GM12878 (cell line): ENCODE measurements around the gene CKAP2. TPM values are rescaled to one million over a fixed set of nuclear protein-coding genes. Genes with fewer than 3 reads are reported as not detected.
A peak's percentile ranks its signal among the peaks of the same experiment; 100 is the strongest.

Experiments
- ATAC-seq: fragments of 200-7000 bp; cut with Tn5 transposase; 3 replicates; pipeline ENCODE4 v1.9.1; 2020; ENCODE audit warnings: mild to moderate bottlenecking, moderate library complexity
- BruUV-seq: library from RNA; stranded (reverse); fragments of 400-500 nt; replicated peaks from 2 replicates; lab custom pipeline; 2021; lab: Mats Ljungman, UMichigan
- CTCF ChIA-PET: fragments of 300-600 bp; sonication (Branson Sonifier 250); formaldehyde crosslinking; extraction: SDS; loops from one replicate; lab custom pipeline; 2021; ENCODE audit warnings: inconsistent platforms; lab: Yijun Ruan, JAX
- POLR2A ChIA-PET: fragments of 350-600 bp; formaldehyde crosslinking; extraction: SDS; loops from one replicate; lab custom pipeline; 2021; ENCODE audit warnings: inconsistent platforms; lab: Charles Lee
- RAD21 ChIA-PET: fragments of 300-600 bp; sonication (Branson Sonifier 250); formaldehyde crosslinking; loops from one replicate; lab custom pipeline; 2023; ENCODE audit warnings: antibody characterized with exemption; ENCODE audit not compliant: unreplicated experiment; lab: Charles Lee
- SMC1A ChIA-PET: fragments of 300-600 bp; sonication (Branson Sonifier 250); formaldehyde crosslinking; loops from one replicate; lab custom pipeline; 2023; ENCODE audit not compliant: unreplicated experiment, uncharacterized antibody; lab: Charles Lee
- DNase-seq: peaks from one replicate; pipeline ENCODE4 v3.0.0-alpha.2; 2011; ENCODE audit warnings: low read depth, low spot score
- FAIRE-seq: peaks from 3 replicates; lab custom pipeline; 2011; peaks lifted over from hg19 to GRCh38; lab: Jason Lieb, UNC
- H2AFZ ChIP-seq: 2 replicates; pipeline ENCODE4 v1.6.0; 2011; ENCODE audit warnings: low read depth, low read length, control low read depth; ENCODE audit not compliant: control insufficient read depth
- H3K27ac ChIP-seq: 2 replicates; pipeline ENCODE4 v1.5.1; 2011; ENCODE audit warnings: control low read depth; ENCODE audit not compliant: control insufficient read depth, insufficient read depth
- H3K27me3 ChIP-seq, 2 experiments: replicated peaks in 1 of 2; 2 replicates each; pipeline versions ENCODE4 v1.6.0 to v1.6.1; 2011; ENCODE audit warnings: low read length in 1 of 2; ENCODE audit not compliant: control insufficient read depth in 2 of 2, insufficient read depth in 2 of 2
- H3K36me3 ChIP-seq, 2 experiments: 2 replicates each; pipeline ENCODE4 v1.5.1; 2011; ENCODE audit warnings: low read length in 1 of 2; ENCODE audit not compliant: control insufficient read depth in 2 of 2, insufficient read depth in 2 of 2
- H3K4me1 ChIP-seq: 2 replicates; pipeline ENCODE4 v1.6.1; 2011; ENCODE audit warnings: mild to moderate bottlenecking, low read length, moderate library complexity, mixed read lengths; ENCODE audit not compliant: control insufficient read depth, insufficient read depth
- H3K4me2 ChIP-seq: 2 replicates; pipeline ENCODE4 v1.6.0; 2011; ENCODE audit warnings: control low read depth; ENCODE audit not compliant: control insufficient read depth, insufficient read depth
- H3K4me3 ChIP-seq: fragments of 200-600 bp; sonication (generic); 2 replicates; pipeline ENCODE4 v1.5.1; 2016
- H3K79me2 ChIP-seq: 2 replicates; pipeline ENCODE4 v1.6.0; 2011; ENCODE audit warnings: low read length; ENCODE audit not compliant: control insufficient read depth, insufficient read depth
- H3K9ac ChIP-seq: 2 replicates; pipeline ENCODE4 v1.8.0; 2011; ENCODE audit warnings: low read length, control low read depth, mixed read lengths; ENCODE audit not compliant: control insufficient read depth, insufficient read depth
- H3K9me3 ChIP-seq: replicated peaks from 3 replicates; pipeline ENCODE4 v1.5.1; 2011; ENCODE audit warnings: mild to moderate bottlenecking, low read length; ENCODE audit not compliant: control insufficient read depth, insufficient read depth
- H4K20me1 ChIP-seq: 2 replicates; pipeline ENCODE4 v1.6.0; 2011; ENCODE audit not compliant: control insufficient read depth, insufficient read depth
- ATF7 ChIP-seq: fragments of 450-650 bp; IDR thresholded peaks from 2 replicates; pipeline ENCODE4 v1.6.1; 2016; ENCODE audit warnings: low read depth, mild to moderate bottlenecking
- EGR1 ChIP-seq, 2 experiments: IDR thresholded peaks; 1 replicate in 1 of 2; 2 replicates in 1 of 2; pipeline ENCODE4 v1.6.1; 2011 to 2012; ENCODE audit warnings: low read depth in 2 of 2, low read length in 2 of 2, borderline replicate concordance in 1 of 2, mild to moderate bottlenecking in 1 of 2, moderate library complexity in 1 of 2
- KLF5 ChIP-seq: fragments of 450-650 bp; IDR thresholded peaks from 2 replicates; pipeline ENCODE4 v1.6.1; 2014; ENCODE audit warnings: mild to moderate bottlenecking; ENCODE audit not compliant: partially characterized antibody
- MTA2 ChIP-seq: fragments of 450-650 bp; IDR thresholded peaks from 2 replicates; pipeline ENCODE4 v1.6.1; 2016; ENCODE audit warnings: low read depth, mild to moderate bottlenecking, moderate library complexity
- PML ChIP-seq: IDR thresholded peaks from 2 replicates; pipeline ENCODE4 v1.6.1; 2012; ENCODE audit warnings: low read length, inconsistent platforms
- POLR2A ChIP-seq: IDR thresholded peaks from 2 replicates; pipeline ENCODE4 v1.6.1; 2011; ENCODE audit warnings: low read depth, mild to moderate bottlenecking, low read length
- PRDM15 ChIP-seq: fragments of 450-650 bp; formaldehyde crosslinking; IDR thresholded peaks from 2 replicates; pipeline ENCODE4 v1.4.0; 2020; ENCODE audit warnings: mild to moderate bottlenecking, moderate library complexity
- SMARCA5 ChIP-seq: fragments of 450-650 bp; IDR thresholded peaks from 2 replicates; pipeline ENCODE4 v1.6.1; 2017; ENCODE audit warnings: mild to moderate bottlenecking
- SRF ChIP-seq, 2 experiments: IDR thresholded peaks; 2 replicates each; pipeline ENCODE4 v1.6.1; 2011; ENCODE audit warnings: low read depth in 2 of 2, low read length in 2 of 2, mild to moderate bottlenecking in 1 of 2, moderate library complexity in 1 of 2
- SUZ12 ChIP-seq: fragments of 200-600 bp; sonication (generic); IDR thresholded peaks from one replicate; pipeline ENCODE4 v1.6.1; 2018; ENCODE audit warnings: antibody characterized with exemption, mild to moderate bottlenecking; ENCODE audit not compliant: unreplicated experiment
- TCF7 ChIP-seq: IDR thresholded peaks from 2 replicates; pipeline ENCODE4 v1.6.1; 2014; ENCODE audit warnings: antibody characterized with exemption, borderline replicate concordance
- ZSCAN29 ChIP-seq: fragments of 450-650 bp; IDR thresholded peaks from 2 replicates; pipeline ENCODE4 v1.6.1; 2017; ENCODE audit warnings: mild to moderate bottlenecking, moderate library complexity
- WGBS: methylation state at CpG from one replicate; pipeline ENCODE4 v1.1.6; 2016; ENCODE audit warnings: low lambda C conversion rate; ENCODE audit not compliant: insufficient replicate concordance, insufficient coverage; ENCODE audit errors: missing lambda C conversion rate; 5-methylcytosine and 5-hydroxymethylcytosine counted together
- in situ Hi-C: fragments of 300-500 bp; cut with MboI; formaldehyde crosslinking; loops from 9 replicates; pipeline ENCODE4 v1.14.3; 2018; ENCODE audit warnings: mixed read lengths
- intact Hi-C: fragments of 100-400 bp; cut with micrococcal nuclease; formaldehyde crosslinking; loops from one replicate; pipeline ENCODE4 v1.14.2; 2022; ENCODE audit not compliant: unreplicated experiment
- polyA plus RNA-seq, 11 experiments: library from polyadenylated mRNA; depleted of rRNA in 4 of 11; unstranded in 6 of 11; stranded (reverse) in 5 of 11; fragments of >200 nt; fragmentation: Nextera tagmentation in 4 of 11; fragmentation: Illumina TruSeq in 1 of 11; extraction: Ambion mirVana in 4 of 11; extraction: Trizol in 1 of 11; gene quantifications; 1 replicate in 1 of 11; 2 replicates in 10 of 11; pipeline versions ENCODE4 v1.2.1 to v1.2.3, GENCODE V29; 2011 to 2016; ENCODE audit warnings: inconsistent platforms in 2 of 11, missing spikeins in 2 of 11, low read depth in 1 of 11
- total RNA-seq, 4 experiments: library from RNA; depleted of rRNA in 3 of 4; stranded (reverse); fragments of >200 nt in 3 of 4; fragmentation: Illumina TruSeq in 1 of 4; extraction: Trizol in 1 of 4; gene quantifications; 2 replicates each; pipeline versions ENCODE4 v1.2.1 to v1.2.3, GENCODE V29; 2013 to 2021
- TF ChIP-seq, protein P1 (sequence below): fragments of 450-650 bp; IDR thresholded peaks from 2 replicates; pipeline ENCODE4 v1.6.1; 2017; ENCODE audit warnings: mild to moderate bottlenecking

Gene CKAP2
- total and polyA plus RNA-seq, 10 of the 15 experiments (the other 5 are each of a cell fraction or from before 2014, with no cell fraction given), result 20.9 to 62.3 (median 37.5) TPM

- no peak for TF ChIP-seq PRDM15 (CRISPR knock-in tag)
- TF ChIP-seq PML, result no peak
Observed at GRCh38 chr13:52446265-52446664, 9.0 kb upstream of the CKAP2 start (continued).

GRCh38 chr13:52447354-52447753 is 7.9 kb upstream of the CKAP2 start:
- Histone ChIP-seq H3K4me1 (peaks cover 14% of the 10 kb centered on the region), H3K9ac (no peak overlapping the region), H4K20me1 (peaks cover 2% of the 10 kb centered on the region; the same call in 1 of the 2 replicates), H3K27me3 (no peaks in the 10 kb centered on the region), H3K36me3 (no peaks in the 10 kb centered on the region), H3K4me2 (peak overlapping the region; percentile 79), H3K4me3 (no peak overlapping the region), H3K27ac (no peak overlapping the region), H3K9me3 (no peaks in the 10 kb centered on the region; the same call in 2 of the 3 replicates), H3K79me2 (peaks cover 37% of the 10 kb centered on the region), H2AFZ (no peak overlapping the region)
- RAD21 ChIA-PET, result interaction anchor here (0.6 to 4.4 kb wide), 7 partner anchors 9 to 250 kb away, joined by 3 to 34 read pairs (median 4); no protein-coding TSS in a partner anchor
- BruUV-seq, result no TSS peak
- intact Hi-C loops (no loop called here), in situ Hi-C loops (loop anchor here (5.0 kb wide), 1 partner anchor 100 kb away; no protein-coding TSS in a partner anchor)
- SMC1A ChIA-PET, result interaction anchor here (0.9 to 6.1 kb wide), 6 partner anchors 9 to 320 kb away, joined by 3 to 46 read pairs (median 4); no protein-coding TSS in a partner anchor
- CTCF ChIA-PET, result interaction anchor here (0.7 to 5.3 kb wide), 8 partner anchors 9 to 443 kb away, joined by 3 to 82 read pairs (median 4); no protein-coding TSS in a partner anchor
- no peak for DNase-seq
- peak; percentile 5 for ATAC-seq
- POLR2A ChIA-PET, result interaction anchor here (0.6 to 0.9 kb wide), 5 partner anchors 11 to 476 kb away, joined by 3 to 4 read pairs (median 4); no protein-coding TSS in a partner anchor
- WGBS, result 52% methylated on average over 2 of the region's 2 CpGs
- no peak for FAIRE-seq
- TF ChIP-seq EGR1 (IDR thresholded peaks at IDR 0.05; ENCODE audit: borderline replicate concordance in 1 of 2, low read depth in 2 of 2, low read length in 2 of 2), result no peak
- no peak for TF ChIP-seq SMARCA5
- TF ChIP-seq KLF5, result no peak
- TF ChIP-seq ATF7, result peak; percentile 20; the same call in 1 of the 2 replicates
- TF ChIP-seq MTA2, result peak; percentile 54; the same call in 1 of the 2 replicates
- TF ChIP-seq SUZ12, result no peak
- no peak for TF ChIP-seq SRF (IDR thresholded peaks at IDR 0.05; ENCODE audit: low read depth in 2 of 2, low read length in 2 of 2)
- TF ChIP-seq, protein P1, sequence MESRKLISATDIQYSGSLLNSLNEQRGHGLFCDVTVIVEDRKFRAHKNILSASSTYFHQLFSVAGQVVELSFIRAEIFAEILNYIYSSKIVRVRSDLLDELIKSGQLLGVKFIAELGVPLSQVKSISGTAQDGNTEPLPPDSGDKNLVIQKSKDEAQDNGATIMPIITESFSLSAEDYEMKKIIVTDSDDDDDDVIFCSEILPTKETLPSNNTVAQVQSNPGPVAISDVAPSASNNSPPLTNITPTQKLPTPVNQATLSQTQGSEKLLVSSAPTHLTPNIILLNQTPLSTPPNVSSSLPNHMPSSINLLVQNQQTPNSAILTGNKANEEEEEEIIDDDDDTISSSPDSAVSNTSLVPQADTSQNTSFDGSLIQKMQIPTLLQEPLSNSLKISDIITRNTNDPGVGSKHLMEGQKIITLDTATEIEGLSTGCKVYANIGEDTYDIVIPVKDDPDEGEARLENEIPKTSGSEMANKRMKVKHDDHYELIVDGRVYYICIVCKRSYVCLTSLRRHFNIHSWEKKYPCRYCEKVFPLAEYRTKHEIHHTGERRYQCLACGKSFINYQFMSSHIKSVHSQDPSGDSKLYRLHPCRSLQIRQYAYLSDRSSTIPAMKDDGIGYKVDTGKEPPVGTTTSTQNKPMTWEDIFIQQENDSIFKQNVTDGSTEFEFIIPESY, result no peak
- no peak for TF ChIP-seq POLR2A
- no peak for TF ChIP-seq TCF7
- peak; percentile 78; the same call in 1 of the 2 replicates for TF ChIP-seq ZSCAN29
